SK-N-MC (cell line): ENCODE measurements around the gene TCF12.

ENCODE experiments used
- DNase-seq: peaks from one replicate; pipeline ENCODE4 v3.0.0-alpha.2; 2011; ENCODE audit warnings: low read depth, low spot score
- H3K27ac ChIP-seq: fragments of 200-600 bp; sonication (generic); 2 replicates; pipeline ENCODE4 v1.5.1; 2016; ENCODE audit warnings: mixed run types
- H3K36me3 ChIP-seq: fragments of 200-600 bp; sonication (generic); 2 replicates; pipeline ENCODE4 v1.6.1; 2017; ENCODE audit warnings: antibody characterized with exemption, low read length, mixed read lengths; ENCODE audit not compliant: insufficient read depth
- H3K4me3 ChIP-seq: fragments of 200-600 bp; sonication (generic); 2 replicates; pipeline ENCODE4 v1.5.1; 2016
- H3K9ac ChIP-seq: fragments of 200-600 bp; sonication (generic); 2 replicates; pipeline ENCODE4 v1.8.0; 2017; ENCODE audit warnings: mixed run types, mixed read lengths; ENCODE audit not compliant: insufficient read length
- H3K9me3 ChIP-seq: fragments of 200-600 bp; sonication (generic); 2 replicates; pipeline ENCODE4 v1.6.1; 2017; ENCODE audit warnings: low read depth, mild to moderate bottlenecking, antibody characterized with exemption, low read length, moderate library complexity, mixed read lengths
- EZH2 ChIP-seq: fragments of 200-600 bp; sonication (generic); IDR thresholded peaks from one replicate; pipeline ENCODE4 v1.6.1; 2017; ENCODE audit warnings: antibody characterized with exemption
- FOXP2 ChIP-seq: optimal IDR thresholded peaks from 2 replicates; pipeline ENCODE3; 2011; ENCODE audit warnings: mild to moderate bottlenecking, moderate library complexity; ENCODE audit not compliant: insufficient read depth; ENCODE audit errors: extremely low read length, control extremely low read depth
- POLR2AphosphoS5 ChIP-seq: IDR thresholded peaks from 2 replicates; pipeline ENCODE4 v1.6.1; 2012; ENCODE audit warnings: mild to moderate bottlenecking, low read depth, low read length, borderline replicate concordance

TCF12 gene

DNA sequence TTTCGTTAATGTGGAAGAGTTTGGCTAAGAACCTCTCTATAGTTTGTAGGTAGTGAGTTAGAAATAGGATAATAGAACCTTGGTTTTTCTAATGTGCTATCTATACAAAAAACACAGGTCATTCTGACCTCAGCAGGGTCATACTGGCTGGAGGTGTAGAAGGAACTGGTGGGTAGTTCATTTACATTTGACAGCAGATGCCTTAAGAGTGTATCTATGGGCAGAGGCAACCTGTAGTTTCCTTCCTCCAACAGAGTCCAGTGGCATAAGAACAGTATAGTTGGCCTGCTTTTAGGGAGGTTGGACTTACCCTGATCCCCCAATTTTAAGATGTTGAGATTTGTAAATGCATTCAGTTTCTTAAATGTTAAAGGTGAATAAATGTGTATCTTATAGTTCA lies 152.2 kb downstream of the TCF12 start:
- Histone ChIP-seq H3K27ac (no peak overlapping the region), H3K36me3 (no peaks in the 10 kb centered on the region), H3K4me3 (no peak overlapping the region), H3K9me3 (no peaks in the 10 kb centered on the region), H3K9ac (no peak overlapping the region)
- TF ChIP-seq POLR2AphosphoS5 (no peak), FOXP2 (no peak), EZH2 (no peak)
- no peak for DNase-seq

DNA sequence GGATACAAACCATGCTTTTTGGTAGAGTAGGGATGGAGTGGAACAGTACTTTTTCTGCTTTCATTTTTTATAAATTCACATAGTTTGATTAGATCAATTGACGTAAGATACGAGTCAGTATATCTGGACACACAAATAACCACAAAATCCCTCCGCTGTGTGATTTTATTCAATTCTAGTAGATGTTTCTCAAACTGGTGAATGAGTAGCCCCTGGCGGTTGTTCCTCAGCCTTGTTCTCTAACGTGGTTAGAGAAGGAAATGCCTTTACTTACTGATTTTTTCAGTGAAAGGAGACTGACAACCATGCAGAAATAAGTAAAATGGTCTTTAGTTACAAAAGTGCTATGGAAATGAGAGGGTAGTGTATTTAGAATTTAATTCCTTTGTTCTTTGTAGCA lies 161.0 kb downstream of the TCF12 start:
- H3K27ac ChIP-seq, result no peak overlapping the region

DNA sequence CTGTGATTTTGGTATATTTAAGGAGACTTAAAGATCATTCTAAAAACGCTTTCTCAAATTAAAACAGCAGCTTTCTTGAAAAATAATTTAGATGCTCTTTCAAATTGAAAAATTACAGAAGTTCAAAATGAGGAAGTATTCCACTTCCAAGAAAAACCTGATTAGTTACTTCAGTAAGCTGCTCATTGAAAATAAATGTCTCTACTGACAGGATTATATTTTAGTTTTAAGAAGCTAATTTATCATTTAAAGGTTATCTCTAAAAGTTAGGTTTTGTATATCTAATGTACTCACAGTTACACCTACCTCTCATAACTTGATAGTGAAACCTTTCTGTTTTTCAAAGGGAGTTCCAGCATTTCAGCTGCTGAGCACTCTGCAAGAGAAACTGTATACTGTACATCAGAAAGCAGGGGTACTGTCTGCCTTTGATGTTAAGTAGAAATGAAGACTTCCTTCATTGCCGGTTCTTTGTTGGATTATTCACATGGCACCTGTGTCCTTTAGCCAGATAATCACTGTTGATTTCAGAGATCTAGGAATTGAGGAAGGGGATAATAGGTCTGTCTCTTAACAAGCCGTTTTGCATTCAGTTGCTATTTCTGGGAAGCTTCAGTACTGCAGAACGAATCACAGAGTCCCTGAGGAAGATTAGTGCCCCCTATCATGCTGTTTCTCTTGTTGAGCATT lies 161.6 kb downstream of the TCF12 start:
- no peak overlapping the region for H3K27ac ChIP-seq
- H3K4me3 ChIP-seq, result no peak overlapping the region
- no peak for TF ChIP-seq EZH2
- TF ChIP-seq FOXP2, result no peak
- TF ChIP-seq POLR2AphosphoS5, result no peak
- H3K36me3 ChIP-seq, result no peaks in the 10 kb centered on the region
- H3K9ac ChIP-seq, result no peak overlapping the region
- no peak for DNase-seq
- no peaks in the 10 kb centered on the region for H3K9me3 ChIP-seq

More for the DNA sequence above, 161.0 kb downstream of the TCF12 start:
- Histone ChIP-seq H3K36me3 (no peaks in the 10 kb centered on the region), H3K4me3 (no peak overlapping the region), H3K9ac (no peak overlapping the region), H3K9me3 (no peaks in the 10 kb centered on the region)
- TF ChIP-seq EZH2 (no peak), POLR2AphosphoS5 (no peak), FOXP2 (no peak)
- DNase-seq, result no peak

DNA sequence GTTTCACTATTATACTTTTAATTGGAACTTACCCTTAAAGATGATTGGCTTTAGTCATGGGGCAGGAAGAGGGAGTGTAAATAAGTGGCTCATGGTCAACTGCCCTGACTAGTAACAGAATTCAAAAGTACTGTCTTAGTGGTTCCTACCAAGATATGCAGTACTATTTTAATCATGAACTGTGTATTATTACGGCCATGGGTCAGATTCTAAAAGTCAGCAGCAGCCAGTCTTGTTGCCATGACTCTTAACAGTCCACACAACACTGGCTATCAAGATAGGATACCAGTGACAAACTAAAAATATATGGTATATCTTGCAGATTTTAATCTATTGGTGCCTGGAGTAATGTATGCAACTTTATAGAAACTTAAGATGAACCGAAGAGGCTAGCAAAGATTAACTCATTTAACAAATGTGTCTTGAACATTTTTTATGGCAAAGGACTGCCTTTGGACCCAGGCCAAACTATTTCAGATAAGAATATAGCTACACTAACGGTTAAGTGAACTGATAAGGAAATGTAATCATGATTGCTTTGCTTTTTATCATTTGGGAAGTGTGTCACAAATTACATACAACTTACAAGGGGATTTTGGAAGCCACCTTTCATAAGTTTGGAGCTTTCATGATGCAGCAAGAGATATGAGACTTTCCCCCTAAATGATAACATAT lies 163.7 kb downstream of the TCF12 start:
- no peak overlapping the region for H3K4me3 ChIP-seq
- H3K9me3 ChIP-seq, result no peaks in the 10 kb centered on the region
- no peak overlapping the region for H3K27ac ChIP-seq
- no peak overlapping the region for H3K9ac ChIP-seq
- TF ChIP-seq FOXP2, result no peak
- no peak for DNase-seq
- no peaks in the 10 kb centered on the region for H3K36me3 ChIP-seq

DNA sequence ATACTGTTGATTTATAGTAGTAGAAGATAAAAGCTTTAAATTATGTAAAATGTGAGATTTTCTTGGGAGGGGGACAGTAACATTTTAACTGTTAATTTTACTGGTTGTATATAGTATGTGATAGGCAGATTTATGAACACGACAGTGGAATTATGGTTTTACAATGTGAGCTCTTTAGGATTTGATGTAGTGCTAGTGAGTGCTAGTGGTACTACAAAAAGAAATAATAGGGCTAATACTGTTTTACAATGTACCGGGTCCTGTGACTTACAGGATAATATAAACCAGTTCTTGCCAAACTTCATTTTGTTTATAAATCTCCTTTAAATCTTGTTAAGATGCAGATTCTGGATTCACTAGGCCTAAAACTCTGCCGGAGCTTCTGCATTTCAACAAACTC lies 165.7 kb downstream of the TCF12 start:
- Histone ChIP-seq H3K4me3 (no peak overlapping the region), H3K9me3 (no peaks in the 10 kb centered on the region), H3K27ac (no peak overlapping the region), H3K9ac (no peak overlapping the region), H3K36me3 (no peaks in the 10 kb centered on the region)
- DNase-seq, result no peak
- TF ChIP-seq POLR2AphosphoS5, result no peak
- TF ChIP-seq FOXP2, result no peak
- TF ChIP-seq EZH2, result no peak

DNA sequence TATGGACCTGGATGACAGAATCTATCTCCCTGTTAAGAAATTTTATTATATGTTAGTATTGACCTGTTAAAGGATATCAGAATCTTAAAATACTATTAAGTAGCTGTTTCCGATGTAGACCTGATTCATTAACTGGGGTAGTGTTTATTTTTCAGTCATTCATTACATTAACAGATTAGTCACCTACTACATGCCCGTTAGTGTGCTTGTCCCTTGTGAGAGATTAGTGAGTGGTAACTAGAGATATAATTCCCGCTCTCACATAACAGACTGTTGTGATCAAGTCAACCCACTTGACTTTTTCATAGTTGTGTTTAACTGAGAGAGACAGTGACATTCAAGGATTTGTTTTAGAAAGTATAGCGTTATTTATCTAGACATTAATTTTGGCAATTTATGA lies 166.8 kb downstream of the TCF12 start:
- no peak overlapping the region for H3K4me3 ChIP-seq
- no peak for DNase-seq
- no peak overlapping the region for H3K9ac ChIP-seq
- no peaks in the 10 kb centered on the region for H3K9me3 ChIP-seq
- no peaks in the 10 kb centered on the region for H3K36me3 ChIP-seq
- H3K27ac ChIP-seq, result no peak overlapping the region
- TF ChIP-seq POLR2AphosphoS5 (no peak), FOXP2 (no peak), EZH2 (no peak)

DNA sequence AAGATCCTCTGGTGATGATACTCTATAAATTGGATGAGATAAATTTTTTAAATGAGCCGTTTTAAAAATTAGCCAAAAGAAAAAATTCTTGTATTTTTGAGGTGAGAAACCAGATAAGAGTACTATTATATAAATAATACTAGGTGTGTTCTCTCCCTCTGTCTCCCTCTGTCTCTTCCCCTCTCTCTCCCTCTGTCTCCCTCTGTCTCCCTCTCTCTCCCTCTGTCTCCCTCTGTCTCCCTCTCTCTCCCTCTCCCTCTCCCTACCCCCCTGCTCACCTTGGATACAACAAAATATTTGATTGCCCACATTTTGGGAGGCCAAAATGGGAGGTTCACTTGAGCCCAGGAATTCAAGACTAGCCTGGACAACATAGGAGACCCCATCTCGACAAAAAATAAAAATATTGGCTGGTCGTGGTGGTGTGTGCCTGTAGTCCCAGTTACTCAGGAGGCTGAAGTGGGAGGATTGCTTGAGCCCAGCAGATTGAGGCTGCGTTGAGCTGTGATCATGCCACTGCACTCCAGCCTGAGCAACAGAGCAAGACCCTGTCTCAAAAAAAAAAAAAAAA lies 168.5 kb downstream of the TCF12 start:
- no peak for TF ChIP-seq POLR2AphosphoS5
- TF ChIP-seq EZH2, result no peak
- no peak for TF ChIP-seq FOXP2
- DNase-seq, result no peak
- H3K27ac ChIP-seq, result no peak overlapping the region
- H3K4me3 ChIP-seq, result no peak overlapping the region
- no peaks in the 10 kb centered on the region for H3K36me3 ChIP-seq
- H3K9me3 ChIP-seq, result no peaks in the 10 kb centered on the region
- H3K9ac ChIP-seq, result no peak overlapping the region

DNA sequence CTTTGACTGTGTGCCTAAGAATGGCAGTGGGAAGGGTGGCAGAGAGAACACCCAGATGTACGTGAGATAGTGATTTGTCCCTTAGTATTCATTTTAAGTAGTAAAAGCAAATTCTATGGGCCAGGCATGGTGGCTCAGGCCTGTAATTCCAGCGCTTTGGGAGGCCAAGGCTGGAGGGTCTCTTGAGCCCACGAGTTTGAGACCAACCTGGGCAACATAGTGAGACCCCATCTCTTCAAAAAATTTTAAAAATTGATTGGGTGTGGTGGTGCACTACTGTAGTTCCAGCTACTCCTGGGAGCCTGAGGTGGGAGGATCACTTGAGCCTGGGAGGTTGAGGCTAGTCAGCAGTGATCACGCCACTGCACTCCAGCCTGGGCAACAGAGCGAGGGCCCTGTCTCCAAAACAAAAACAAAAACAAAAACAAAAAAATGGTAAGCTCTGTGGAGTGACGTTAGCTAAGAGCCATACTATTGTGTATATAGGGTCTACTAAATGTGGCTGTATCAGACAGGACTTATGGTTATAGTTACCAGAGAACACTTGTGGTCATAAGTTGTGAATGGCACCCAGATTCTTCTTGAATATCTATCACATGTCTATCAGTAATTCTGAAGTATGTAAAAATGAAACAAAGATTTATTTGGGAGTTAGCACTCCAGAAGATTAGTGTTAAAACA lies 171.5 kb downstream of the TCF12 start:
- DNase-seq, result no peak
- H3K27ac ChIP-seq, result no peak overlapping the region
- H3K9ac ChIP-seq, result no peak overlapping the region
- H3K36me3 ChIP-seq, result no peaks in the 10 kb centered on the region
- TF ChIP-seq EZH2 (no peak), FOXP2 (no peak), POLR2AphosphoS5 (no peak)
- H3K9me3 ChIP-seq, result no peaks in the 10 kb centered on the region
- H3K4me3 ChIP-seq, result no peak overlapping the region
